H9 (cell line): ENCODE results near the gene APOL1. TPM values are rescaled to one million over a fixed set of nuclear protein-coding genes. Genes with fewer than 3 reads are reported as not detected.

Experiments
- DNase-seq: peaks from one replicate; pipeline ENCODE4 v3.0.0-alpha.2; 2017
- H2AFZ ChIP-seq: one replicate; pipeline ENCODE4 v1.6.1; 2013; ENCODE audit warnings: mild to moderate bottlenecking, low read length, control low read depth, moderate library complexity
- H2AK5ac ChIP-seq: 2 replicates; pipeline ENCODE4 v1.6.1; 2013; ENCODE audit warnings: low read length, control low read depth, mixed read lengths; ENCODE audit not compliant: insufficient read length
- H2BK120ac ChIP-seq: one replicate; pipeline ENCODE4 v1.6.1; 2013; ENCODE audit warnings: low read depth, mild to moderate bottlenecking, low read length, control low read depth, inconsistent platforms; ENCODE audit not compliant: poor library complexity, severe bottlenecking
- H2BK12ac ChIP-seq: 2 replicates; pipeline ENCODE4 v1.6.1; 2013; ENCODE audit warnings: low read length, control low read depth, mixed read lengths, low read depth; ENCODE audit not compliant: insufficient read length
- H2BK15ac ChIP-seq: 2 replicates; pipeline ENCODE4 v1.6.1; 2013; ENCODE audit warnings: low read depth, low read length, control low read depth
- H2BK20ac ChIP-seq: one replicate; pipeline ENCODE4 v1.6.1; 2013; ENCODE audit warnings: low read depth, mild to moderate bottlenecking, low read length, control low read depth, inconsistent platforms; ENCODE audit not compliant: poor library complexity, severe bottlenecking
- H2BK5ac ChIP-seq: 2 replicates; pipeline ENCODE4 v1.6.1; 2013; ENCODE audit warnings: low read length, control low read depth, mixed read lengths; ENCODE audit not compliant: insufficient read length
- H3K14ac ChIP-seq: 2 replicates; pipeline ENCODE4 v1.6.1; 2013; ENCODE audit warnings: low read length, control low read depth; ENCODE audit not compliant: insufficient read depth
- H3K18ac ChIP-seq: 2 replicates; pipeline ENCODE4 v1.6.1; 2013; ENCODE audit warnings: low read depth, mild to moderate bottlenecking, mixed read lengths, low read length, control low read depth; ENCODE audit not compliant: insufficient read length
- H3K23ac ChIP-seq: 2 replicates; pipeline ENCODE4 v1.6.1; 2013; ENCODE audit warnings: low read length, control low read depth, mixed read lengths, low read depth; ENCODE audit not compliant: insufficient read length
- H3K23me2 ChIP-seq: 2 replicates; pipeline ENCODE4 v1.6.1; 2013; ENCODE audit warnings: low read depth, mild to moderate bottlenecking, mixed read lengths, low read length, control low read depth; ENCODE audit not compliant: insufficient read length, poor library complexity, severe bottlenecking
- H3K27ac ChIP-seq: 2 replicates; pipeline ENCODE4 v1.5.1; 2013; ENCODE audit warnings: low read length, control low read depth, mixed read lengths, low read depth; ENCODE audit not compliant: insufficient read length
- H3K27me3 ChIP-seq: 2 replicates; pipeline ENCODE4 v1.6.1; 2013; ENCODE audit warnings: low read length, control low read depth, inconsistent platforms; ENCODE audit not compliant: insufficient read depth
- H3K4ac ChIP-seq: 2 replicates; pipeline ENCODE4 v1.6.1; 2013; ENCODE audit warnings: low read depth, mild to moderate bottlenecking, control low read depth, inconsistent platforms, low read length, moderate library complexity
- H3K4me1 ChIP-seq: 2 replicates; pipeline ENCODE4 v1.6.1; 2013; ENCODE audit warnings: low read length, control low read depth, inconsistent platforms; ENCODE audit not compliant: insufficient read depth
- H3K4me2 ChIP-seq: 2 replicates; pipeline ENCODE4 v1.6.1; 2013; ENCODE audit warnings: low read length, control low read depth, mixed read lengths; ENCODE audit not compliant: insufficient read length, insufficient read depth
- H3K56ac ChIP-seq: 2 replicates; pipeline ENCODE4 v1.6.1; 2013; ENCODE audit warnings: low read depth, mild to moderate bottlenecking, mixed read lengths, low read length, control low read depth; ENCODE audit not compliant: insufficient read length
- H3K79me1 ChIP-seq: 2 replicates; pipeline ENCODE4 v1.6.1; 2013; ENCODE audit warnings: low read depth, mild to moderate bottlenecking, moderate library complexity, low read length, control low read depth, inconsistent platforms; ENCODE audit not compliant: insufficient read depth, poor library complexity, severe bottlenecking
- H3K79me2 ChIP-seq: 2 replicates; pipeline ENCODE4 v1.6.1; 2013; ENCODE audit warnings: low read length, control low read depth, inconsistent platforms; ENCODE audit not compliant: insufficient read depth
- H3K9ac ChIP-seq: 2 replicates; pipeline ENCODE4 v1.6.1; 2013; ENCODE audit warnings: low read length, control low read depth, mixed read lengths; ENCODE audit not compliant: insufficient read length; ENCODE audit errors: extremely low read depth
- H3K9me3 ChIP-seq: one replicate; pipeline ENCODE4 v1.6.1; 2013; ENCODE audit warnings: low read depth, low read length, inconsistent platforms; ENCODE audit not compliant: control insufficient read depth
- H3T11ph ChIP-seq: one replicate; pipeline ENCODE4 v1.6.1; 2013; ENCODE audit warnings: mild to moderate bottlenecking, low read length, control low read depth, inconsistent platforms
- H4K20me1 ChIP-seq: one replicate; pipeline ENCODE4 v1.6.1; 2013; ENCODE audit not compliant: control insufficient read depth, insufficient read length, insufficient read depth
- H4K5ac ChIP-seq: 2 replicates; pipeline ENCODE4 v1.6.1; 2013; ENCODE audit warnings: low read depth, mild to moderate bottlenecking, mixed read lengths, low read length, control low read depth; ENCODE audit not compliant: insufficient read length
- H4K8ac ChIP-seq: replicated peaks from 2 replicates; pipeline ENCODE4 v1.6.1; 2013; ENCODE audit warnings: low read length, control low read depth, mixed read lengths, low read depth; ENCODE audit not compliant: insufficient read length
- H4K91ac ChIP-seq: 2 replicates; pipeline ENCODE4 v1.6.1; 2013; ENCODE audit warnings: low read depth, mild to moderate bottlenecking, moderate library complexity, mixed read lengths, low read length, control low read depth; ENCODE audit not compliant: insufficient read length
- H3K27ac Mint-ChIP-seq, 3 experiments: 2 replicates in 2 of 3; 3 replicates in 1 of 3; pipeline ENCODE4 v1.8.0; 2020 to 2021; ENCODE audit warnings: mixed read lengths in 3 of 3, mild to moderate bottlenecking in 1 of 3, moderate library complexity in 1 of 3
- H3K27me3 Mint-ChIP-seq: 2 replicates; pipeline ENCODE4 v1.8.0; 2021; ENCODE audit warnings: low read depth, mild to moderate bottlenecking, moderate library complexity, mixed read lengths
- H3K36me3 Mint-ChIP-seq, 3 experiments: 2 replicates in 2 of 3; 3 replicates in 1 of 3; pipeline ENCODE4 v1.8.0; 2020 to 2021; ENCODE audit warnings: low read depth in 3 of 3, mixed read lengths in 3 of 3; ENCODE audit not compliant: insufficient read depth in 1 of 3
- H3K4me1 Mint-ChIP-seq, 2 experiments: 2 replicates each; pipeline ENCODE4 v1.8.0; 2020; ENCODE audit warnings: mixed read lengths in 2 of 2
- H3K4me3 Mint-ChIP-seq, 2 experiments: 2 replicates in 1 of 2; 3 replicates in 1 of 2; pipeline ENCODE4 v1.8.0; 2020 to 2021; ENCODE audit warnings: mild to moderate bottlenecking in 2 of 2, mixed read lengths in 2 of 2, moderate library complexity in 1 of 2
- H3K9me3 Mint-ChIP-seq, 2 experiments: 2 replicates in 1 of 2; 3 replicates in 1 of 2; pipeline ENCODE4 v1.8.0; 2020; ENCODE audit warnings: mild to moderate bottlenecking in 2 of 2, mixed read lengths in 2 of 2, moderate library complexity in 1 of 2
- CTCF ChIP-seq: fragments of 200-600 bp; sonication (generic); conservative IDR thresholded peaks from 3 replicates; pipeline ENCODE4 v1.8.0; 2021; ENCODE audit warnings: antibody characterized with exemption, mild to moderate bottlenecking
- WGBS: extraction: QIAGEN DNeasy Blood & Tissue Kit; methylation state at CpG from one replicate; pipeline ENCODE4 v1.1.7; 2013; ENCODE audit warnings: missing lambda C conversion rate, low lambda C conversion rate, mixed read lengths; ENCODE audit not compliant: insufficient read length; ENCODE audit errors: extremely low coverage; 5-methylcytosine and 5-hydroxymethylcytosine counted together
- total RNA-seq: library from RNA; stranded (reverse); gene quantifications from 2 replicates; pipeline ENCODE4 v1.2.1, GENCODE V29; 2021

APOL1 gene
- total RNA-seq, 1 experiment from 2014 or later = not detected

GRCh38 chr22:36213586-36213985 lies 39.3 kb upstream of the APOL1 start:
- no peak overlapping the region for H3K56ac ChIP-seq
- no peak overlapping the region for H2AFZ ChIP-seq
- no peak overlapping the region for H3K23ac ChIP-seq
- no peaks in the 10 kb centered on the region for H3K4me1 ChIP-seq
- H3K27ac Mint-ChIP-seq = no peak overlapping the region
- H2BK120ac ChIP-seq = no peak overlapping the region
- H4K91ac ChIP-seq = no peak overlapping the region
- H3K9me3 ChIP-seq = no peaks in the 10 kb centered on the region
- H2BK15ac ChIP-seq = no peak overlapping the region
- no peak overlapping the region for H2AK5ac ChIP-seq
- H3K4me2 ChIP-seq = no peak overlapping the region
- H3K36me3 Mint-ChIP-seq = no peaks in the 10 kb centered on the region; a peak in 2 of 7 replicates
- H3K27ac ChIP-seq = no peak overlapping the region
- H3K27me3 ChIP-seq = no peaks in the 10 kb centered on the region
- H3K79me1 ChIP-seq = no peaks in the 10 kb centered on the region
- peaks cover 28% of the 10 kb centered on the region for H3K27me3 Mint-ChIP-seq
- H3K4ac ChIP-seq = no peak overlapping the region
- H3K79me2 ChIP-seq = no peaks in the 10 kb centered on the region
- no peak overlapping the region for H2BK20ac ChIP-seq
- H4K8ac ChIP-seq = no peak overlapping the region
- no peaks in the 10 kb centered on the region for H3K23me2 ChIP-seq
- no peak overlapping the region for H3K4me3 Mint-ChIP-seq
- peaks cover 8 to 24% of the 10 kb centered on the region in 2 experiments for H3K9me3 Mint-ChIP-seq
- no peak overlapping the region for H3K18ac ChIP-seq
- no peak overlapping the region for H2BK12ac ChIP-seq
- no peak for TF ChIP-seq CTCF
- no peak for DNase-seq
- no peak overlapping the region for H3K14ac ChIP-seq
- H2BK5ac ChIP-seq = no peak overlapping the region
- peaks cover 0 to 3% of the 10 kb centered on the region in 2 experiments; a peak in 1 of 4 replicates for H3K4me1 Mint-ChIP-seq
- no peak overlapping the region for H4K5ac ChIP-seq
- no peaks in the 10 kb centered on the region for H4K20me1 ChIP-seq
- H3T11ph ChIP-seq = no peak overlapping the region
- no CpG with 5 or more reads among the region's 4 CpGs for WGBS
- H3K9ac ChIP-seq = no peak overlapping the region
